ENCODE measurements around the gene ZNF219. TPM values are rescaled to one million over a fixed set of nuclear protein-coding genes. Genes with fewer than 3 reads are reported as not detected.

The ZNF219 gene
- total RNA-seq, 1 experiment from 2014 or later = 15.0 TPM

GRCh38 chr14:21087294-21088091 is 11.0 kb downstream of the ZNF219 start:
- DNase-seq (ENCODE audit: low read depth) = peak; percentile 98

GRCh38 chr14:21086908-21087293 is 11.6 kb downstream of the ZNF219 start:
- no peak for DNase-seq (ENCODE audit: low read depth)

GRCh38 chr14:21084998-21085853 is 13.2 kb downstream of the ZNF219 start:
- no peak for DNase-seq (ENCODE audit: low read depth)

- DNase-seq (ENCODE audit: low read depth) = no peak
These were observed 14.1 kb downstream of the ZNF219 start for GRCh38 chr14:21084396-21084795.

GRCh38 chr14:21083565-21084325 is 14.7 kb downstream of the ZNF219 start:
- DNase-seq (ENCODE audit: low read depth) = no peak

GRCh38 chr14:21081521-21082142 is 16.8 kb downstream of the ZNF219 start:
- DNase-seq (ENCODE audit: low read depth) = no peak

- DNase-seq (ENCODE audit: low read depth) = no peak
These were observed 19.7 kb downstream of the ZNF219 start for GRCh38 chr14:21078726-21079125.

GRCh38 chr14:21078287-21078686 is 20.2 kb downstream of the ZNF219 start:
- no peak for DNase-seq (ENCODE audit: low read depth)

- no peak for DNase-seq (ENCODE audit: low read depth)
These were observed 20.8 kb downstream of the ZNF219 start for GRCh38 chr14:21077672-21078071.

GRCh38 chr14:21075719-21076437 is 22.6 kb downstream of the ZNF219 start:
- no peak for DNase-seq (ENCODE audit: low read depth)

- DNase-seq (ENCODE audit: low read depth) = no peak
These were observed 23.8 kb downstream of the ZNF219 start for GRCh38 chr14:21074398-21075272.

- no peak for DNase-seq (ENCODE audit: low read depth)
These were observed 24.5 kb downstream of the ZNF219 start for GRCh38 chr14:21073921-21074320.

GRCh38 chr14:21072781-21073339 is 25.6 kb downstream of the ZNF219 start:
- DNase-seq (ENCODE audit: low read depth) = no peak

GRCh38 chr14:21072031-21072473 is 26.4 kb downstream of the ZNF219 start:
- DNase-seq (ENCODE audit: low read depth) = peak; percentile 40

GRCh38 chr14:21071225-21072030 is 27.0 kb downstream of the ZNF219 start:
- peak; percentile 83 for DNase-seq (ENCODE audit: low read depth)

- DNase-seq (ENCODE audit: low read depth) = peak; percentile 43
These were observed 27.7 kb downstream of the ZNF219 start for GRCh38 chr14:21070610-21071224.

GRCh38 chr14:21070083-21070609 is 28.3 kb downstream of the ZNF219 start, which contains the start of gene ARHGEF40:
TSS of gene ARHGEF40 (plus strand) at chr14:21070304. CDS start at chr14:21070397, 93 bp downstream.
- DNase-seq (ENCODE audit: low read depth) = no peak
